ENCODE measurements around the gene ZC3H8.

GRCh38 chr2:112290648-112291047 lies 35.8 kb upstream of the ZC3H8 start:
- TF ChIP-seq CTCF (IDR thresholded peaks at IDR 0.05; ENCODE audit: low read depth, low read length, poor library complexity, severe bottlenecking) (no peak), EZH2phosphoT487 (IDR thresholded peaks at IDR 0.05; ENCODE audit: borderline replicate concordance, low read length) (no peak)
